GM12878 (cell line): ENCODE measurements around the gene SLC27A5. TPM values are rescaled to one million over a fixed set of nuclear protein-coding genes. Genes with fewer than 3 reads are reported as not detected.
A peak's percentile ranks its signal among the peaks of the same experiment; 100 is the strongest.

Experiments used
- ATAC-seq: fragments of 200-7000 bp; cut with Tn5 transposase; 3 replicates; pipeline ENCODE4 v1.9.1; 2020; ENCODE audit warnings: mild to moderate bottlenecking, moderate library complexity
- BruUV-seq: library from RNA; stranded (reverse); fragments of 400-500 nt; replicated peaks from 2 replicates; lab custom pipeline; 2021; lab: Mats Ljungman, UMichigan
- CTCF ChIA-PET: fragments of 300-600 bp; sonication (Branson Sonifier 250); formaldehyde crosslinking; extraction: SDS; loops from one replicate; lab custom pipeline; 2021; ENCODE audit warnings: inconsistent platforms; lab: Yijun Ruan, JAX
- POLR2A ChIA-PET: fragments of 350-600 bp; formaldehyde crosslinking; extraction: SDS; loops from one replicate; lab custom pipeline; 2021; ENCODE audit warnings: inconsistent platforms; lab: Charles Lee
- RAD21 ChIA-PET: fragments of 300-600 bp; sonication (Branson Sonifier 250); formaldehyde crosslinking; loops from one replicate; lab custom pipeline; 2023; ENCODE audit warnings: antibody characterized with exemption; ENCODE audit not compliant: unreplicated experiment; lab: Charles Lee
- SMC1A ChIA-PET: fragments of 300-600 bp; sonication (Branson Sonifier 250); formaldehyde crosslinking; loops from one replicate; lab custom pipeline; 2023; ENCODE audit not compliant: unreplicated experiment, uncharacterized antibody; lab: Charles Lee
- DNase-seq: peaks from one replicate; pipeline ENCODE4 v3.0.0-alpha.2; 2011; ENCODE audit warnings: low read depth, low spot score
- FAIRE-seq: peaks from 3 replicates; lab custom pipeline; 2011; peaks lifted over from hg19 to GRCh38; lab: Jason Lieb, UNC
- H2AFZ ChIP-seq: 2 replicates; pipeline ENCODE4 v1.6.0; 2011; ENCODE audit warnings: low read depth, low read length, control low read depth; ENCODE audit not compliant: control insufficient read depth
- H3K27ac ChIP-seq: 2 replicates; pipeline ENCODE4 v1.5.1; 2011; ENCODE audit warnings: control low read depth; ENCODE audit not compliant: control insufficient read depth, insufficient read depth
- H3K27me3 ChIP-seq, 2 experiments: replicated peaks in 1 of 2; 2 replicates each; pipeline versions ENCODE4 v1.6.0 to v1.6.1; 2011; ENCODE audit warnings: low read length in 1 of 2; ENCODE audit not compliant: control insufficient read depth in 2 of 2, insufficient read depth in 2 of 2
- H3K36me3 ChIP-seq, 2 experiments: 2 replicates each; pipeline ENCODE4 v1.5.1; 2011; ENCODE audit warnings: low read length in 1 of 2; ENCODE audit not compliant: control insufficient read depth in 2 of 2, insufficient read depth in 2 of 2
- H3K4me1 ChIP-seq: 2 replicates; pipeline ENCODE4 v1.6.1; 2011; ENCODE audit warnings: mild to moderate bottlenecking, low read length, moderate library complexity, mixed read lengths; ENCODE audit not compliant: control insufficient read depth, insufficient read depth
- H3K4me2 ChIP-seq: 2 replicates; pipeline ENCODE4 v1.6.0; 2011; ENCODE audit warnings: control low read depth; ENCODE audit not compliant: control insufficient read depth, insufficient read depth
- H3K4me3 ChIP-seq: fragments of 200-600 bp; sonication (generic); 2 replicates; pipeline ENCODE4 v1.5.1; 2016
- H3K79me2 ChIP-seq: 2 replicates; pipeline ENCODE4 v1.6.0; 2011; ENCODE audit warnings: low read length; ENCODE audit not compliant: control insufficient read depth, insufficient read depth
- H3K9ac ChIP-seq: 2 replicates; pipeline ENCODE4 v1.8.0; 2011; ENCODE audit warnings: low read length, control low read depth, mixed read lengths; ENCODE audit not compliant: control insufficient read depth, insufficient read depth
- H3K9me3 ChIP-seq: replicated peaks from 3 replicates; pipeline ENCODE4 v1.5.1; 2011; ENCODE audit warnings: mild to moderate bottlenecking, low read length; ENCODE audit not compliant: control insufficient read depth, insufficient read depth
- H4K20me1 ChIP-seq: 2 replicates; pipeline ENCODE4 v1.6.0; 2011; ENCODE audit not compliant: control insufficient read depth, insufficient read depth
- IKZF2 ChIP-seq, 2 experiments: fragments of 450-650 bp; IDR thresholded peaks; 2 replicates each; pipeline ENCODE4 v1.6.1; 2017; ENCODE audit warnings: mild to moderate bottlenecking in 2 of 2, moderate library complexity in 2 of 2
- MLLT1 ChIP-seq: fragments of 450-650 bp; IDR thresholded peaks from 2 replicates; pipeline ENCODE4 v1.6.1; 2016; ENCODE audit warnings: mild to moderate bottlenecking
- POLR2A ChIP-seq: IDR thresholded peaks from 2 replicates; pipeline ENCODE4 v1.6.1; 2011; ENCODE audit warnings: low read depth, mild to moderate bottlenecking, low read length
- whole genome bisulfite sequencing: methylation state at CpG from one replicate; pipeline ENCODE4 v1.1.6; 2016; ENCODE audit warnings: low lambda C conversion rate; ENCODE audit not compliant: insufficient replicate concordance, insufficient coverage; ENCODE audit errors: missing lambda C conversion rate; 5-methylcytosine and 5-hydroxymethylcytosine counted together
- in situ Hi-C: fragments of 300-500 bp; cut with MboI; formaldehyde crosslinking; loops from 9 replicates; pipeline ENCODE4 v1.14.3; 2018; ENCODE audit warnings: mixed read lengths
- intact Hi-C: fragments of 100-400 bp; cut with micrococcal nuclease; formaldehyde crosslinking; loops from one replicate; pipeline ENCODE4 v1.14.2; 2022; ENCODE audit not compliant: unreplicated experiment
- polyA plus RNA-seq, 11 experiments: library from polyadenylated mRNA; depleted of rRNA in 4 of 11; unstranded in 6 of 11; stranded (reverse) in 5 of 11; fragments of >200 nt; fragmentation: Nextera tagmentation in 4 of 11; fragmentation: Illumina TruSeq in 1 of 11; extraction: Ambion mirVana in 4 of 11; extraction: Trizol in 1 of 11; gene quantifications; 1 replicate in 1 of 11; 2 replicates in 10 of 11; pipeline versions ENCODE4 v1.2.1 to v1.2.3, GENCODE V29; 2011 to 2016; ENCODE audit warnings: inconsistent platforms in 2 of 11, missing spikeins in 2 of 11, low read depth in 1 of 11
- total RNA-seq, 4 experiments: library from RNA; depleted of rRNA in 3 of 4; stranded (reverse); fragments of >200 nt in 3 of 4; fragmentation: Illumina TruSeq in 1 of 4; extraction: Trizol in 1 of 4; gene quantifications; 2 replicates each; pipeline versions ENCODE4 v1.2.1 to v1.2.3, GENCODE V29; 2013 to 2021

The SLC27A5 gene
- total and polyA plus RNA-seq, 10 of the 15 experiments (the other 5 are each of a cell fraction or from before 2014, with no cell fraction given): 21.2 to 127 (median 31.8) TPM

DNA sequence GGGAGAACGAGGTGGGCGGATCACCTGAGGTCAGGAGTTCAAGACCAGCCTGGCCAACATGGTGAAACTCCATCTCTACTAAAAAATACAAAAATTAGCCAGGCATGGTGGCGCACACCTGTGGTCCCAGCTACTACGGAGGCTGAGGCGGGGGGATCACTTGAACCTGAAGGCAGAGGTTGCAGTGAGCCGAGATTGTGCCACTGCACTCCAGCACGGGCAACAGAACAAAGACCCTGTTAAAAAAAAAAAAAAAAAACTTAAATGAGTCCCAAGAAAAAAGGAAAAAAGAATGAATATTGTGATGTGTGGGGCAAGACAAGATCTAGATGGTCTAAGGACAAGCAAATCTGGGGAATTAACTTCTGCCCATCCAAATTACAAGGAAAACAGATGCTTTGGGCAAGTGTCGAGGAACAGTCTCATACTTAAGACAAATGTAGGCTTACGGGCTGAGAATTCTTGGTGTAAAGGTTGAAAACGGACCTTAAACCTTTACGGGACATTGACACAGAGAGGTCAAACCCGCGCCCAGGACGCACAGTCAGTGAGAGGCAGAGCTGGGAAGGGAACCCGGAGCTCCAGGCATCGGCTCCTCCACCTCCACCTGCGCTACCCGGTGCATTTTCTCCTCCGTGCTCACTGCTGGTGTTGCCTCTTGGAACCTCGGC, 45.6 kb downstream of the SLC27A5 start:
- intact Hi-C loops (loop anchor here (5.0 kb wide), 2 partner anchors 59 to 139 kb away; partner anchors contain the start of genes ZNF584 and ZSCAN22), in situ Hi-C loops (no loop called here)
- ChIA-PET SMC1A (interaction anchor here (1.0 to 1.5 kb wide), 3 partner anchors 10 to 58 kb away, joined by 3 to 4 read pairs (median 4); partner anchors contain the start of genes ZBTB45, ZNF446 and ZNF584), RAD21 (interaction anchor here (1.3 kb wide), 1 partner anchor 58 kb away, joined by 5 read pairs; the partner anchor contains the start of gene ZNF584), CTCF (interaction anchor here (1.5 kb wide), 1 partner anchor 53 kb away, joined by 5 read pairs; the partner anchor contains the start of gene ZBTB45), POLR2A (interaction anchor here (1.6 to 2.4 kb wide), 3 partner anchors 15 to 57 kb away, joined by 5 to 6 read pairs (median 6); partner anchors contain the start of genes ZNF324B and ZNF584)
- Histone ChIP-seq H3K4me3 (peak overlapping the region; percentile 81), H2AFZ (peak overlapping the region; percentile 97), H3K9me3 (no peaks in the 10 kb centered on the region), H3K4me1 (peaks cover 14% of the 10 kb centered on the region), H3K36me3 (peaks cover 0 to 2% of the 10 kb centered on the region in 2 experiments; a peak in 2 of 4 replicates), H3K4me2 (peak overlapping the region; percentile 91), H3K27ac (no peak overlapping the region), H3K27me3 (no peaks in the 10 kb centered on the region), H4K20me1 (no peaks in the 10 kb centered on the region), H3K79me2 (peaks cover 17% of the 10 kb centered on the region), H3K9ac (no peak overlapping the region; the same call in 1 of the 2 replicates)
- peak; percentile 13 for ATAC-seq
- TF ChIP-seq POLR2A (no peak), MLLT1 (0 out of 2 replicates have a peak, but pooled peaks have one; percentile 62), IKZF2 (IDR thresholded peaks at IDR 0.05) (0 out of 4 replicates have a peak, but pooled peaks have one; percentile 21 to 24)
- no peak for DNase-seq
- no peak for FAIRE-seq
- BruUV-seq: no TSS peak
- WGBS: 34% methylated on average over 20 of the region's 20 CpGs
